ENCODE results near the gene ATOSA. TPM values are rescaled to one million over a fixed set of nuclear protein-coding genes. Genes with fewer than 3 reads are reported as not detected.

Gene ATOSA
- total RNA-seq, 6 experiments from 2014 or later: 17.3 to 28.2 (median 22.0) TPM

- H3K9me3 Mint-ChIP-seq: no peaks in the 10 kb centered on the region
- H3K4me3 Mint-ChIP-seq: no peak overlapping the region
- DNase-seq: no peak
- H3K27me3 Mint-ChIP-seq (ENCODE audit: insufficient read depth): no peaks in the 10 kb centered on the region
- TF ChIP-seq, protein P1, sequence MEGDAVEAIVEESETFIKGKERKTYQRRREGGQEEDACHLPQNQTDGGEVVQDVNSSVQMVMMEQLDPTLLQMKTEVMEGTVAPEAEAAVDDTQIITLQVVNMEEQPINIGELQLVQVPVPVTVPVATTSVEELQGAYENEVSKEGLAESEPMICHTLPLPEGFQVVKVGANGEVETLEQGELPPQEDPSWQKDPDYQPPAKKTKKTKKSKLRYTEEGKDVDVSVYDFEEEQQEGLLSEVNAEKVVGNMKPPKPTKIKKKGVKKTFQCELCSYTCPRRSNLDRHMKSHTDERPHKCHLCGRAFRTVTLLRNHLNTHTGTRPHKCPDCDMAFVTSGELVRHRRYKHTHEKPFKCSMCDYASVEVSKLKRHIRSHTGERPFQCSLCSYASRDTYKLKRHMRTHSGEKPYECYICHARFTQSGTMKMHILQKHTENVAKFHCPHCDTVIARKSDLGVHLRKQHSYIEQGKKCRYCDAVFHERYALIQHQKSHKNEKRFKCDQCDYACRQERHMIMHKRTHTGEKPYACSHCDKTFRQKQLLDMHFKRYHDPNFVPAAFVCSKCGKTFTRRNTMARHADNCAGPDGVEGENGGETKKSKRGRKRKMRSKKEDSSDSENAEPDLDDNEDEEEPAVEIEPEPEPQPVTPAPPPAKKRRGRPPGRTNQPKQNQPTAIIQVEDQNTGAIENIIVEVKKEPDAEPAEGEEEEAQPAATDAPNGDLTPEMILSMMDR (IDR thresholded peaks at IDR 0.05): no peak
- peaks cover 40% of the 10 kb centered on the region for H3K4me1 Mint-ChIP-seq (ENCODE audit: low read depth)
- no peak overlapping the region for H3K27ac Mint-ChIP-seq
- peaks cover 40% of the 10 kb centered on the region for H3K36me3 Mint-ChIP-seq (ENCODE audit: low read depth)
Measured at GRCh38 chr15:52672661-52673060, 6.5 kb downstream of the ATOSA start.

DNA sequence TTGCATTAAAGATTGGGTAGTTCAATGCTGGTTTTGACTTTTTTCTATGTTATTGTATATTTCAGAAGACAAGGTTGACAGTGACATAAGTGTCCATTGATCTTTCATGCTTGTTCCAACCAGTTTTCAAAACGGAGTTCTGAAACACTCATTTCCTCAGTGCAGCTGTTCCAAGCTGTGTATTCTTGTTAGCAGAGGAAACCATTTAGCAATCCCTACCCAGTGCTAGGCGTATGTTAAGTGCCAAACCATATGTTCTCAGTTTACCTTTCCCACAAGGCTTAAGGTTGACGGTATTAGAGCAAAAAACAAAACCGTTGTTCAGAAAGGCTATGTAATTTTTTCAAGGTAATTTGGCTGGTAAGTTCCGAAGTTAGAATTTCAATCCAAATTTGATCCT, 9.1 kb downstream of the ATOSA start:
- Mint-ChIP-seq H3K4me3 (no peak overlapping the region), H3K4me1 (ENCODE audit: low read depth) (peaks cover 24% of the 10 kb centered on the region), H3K9me3 (no peaks in the 10 kb centered on the region), H3K27ac (no peak overlapping the region), H3K27me3 (ENCODE audit: insufficient read depth) (no peaks in the 10 kb centered on the region), H3K36me3 (ENCODE audit: low read depth) (peaks cover 36% of the 10 kb centered on the region)
- TF ChIP-seq, protein P1 (IDR thresholded peaks at IDR 0.05): no peak
- DNase-seq: no peak

DNA sequence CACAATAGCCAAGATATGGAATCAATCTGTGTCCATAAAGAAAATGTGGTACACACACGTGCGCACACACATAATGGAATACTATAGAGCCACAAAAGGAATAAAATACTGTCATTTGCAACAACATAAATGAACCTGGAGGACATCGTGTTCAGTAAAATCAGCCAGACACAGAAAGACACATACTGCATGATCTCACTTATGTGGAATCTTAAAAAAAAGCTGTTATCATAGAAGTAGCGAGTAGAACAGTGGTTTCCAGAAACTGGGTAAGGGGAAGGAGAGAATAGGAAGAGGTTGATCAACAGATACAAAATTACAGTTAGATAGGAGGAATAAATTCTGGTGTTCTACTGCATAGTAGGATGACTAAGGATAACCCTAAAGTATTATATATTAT, 11.1 kb downstream of the ATOSA start:
- H3K4me3 Mint-ChIP-seq: no peak overlapping the region
- no peaks in the 10 kb centered on the region for H3K9me3 Mint-ChIP-seq
- no peak for DNase-seq
- no peak overlapping the region for H3K27ac Mint-ChIP-seq
- TF ChIP-seq, protein P1 (IDR thresholded peaks at IDR 0.05): no peak
- H3K27me3 Mint-ChIP-seq (ENCODE audit: insufficient read depth): no peaks in the 10 kb centered on the region; the same call in 1 of the 2 replicates
- H3K4me1 Mint-ChIP-seq (ENCODE audit: low read depth): peaks cover 19% of the 10 kb centered on the region
- peaks cover 47% of the 10 kb centered on the region for H3K36me3 Mint-ChIP-seq (ENCODE audit: low read depth)

- DNase-seq: no peak
- H3K9me3 Mint-ChIP-seq: no peaks in the 10 kb centered on the region
- TF ChIP-seq, protein P1 (IDR thresholded peaks at IDR 0.05): no peak
- H3K36me3 Mint-ChIP-seq (ENCODE audit: low read depth): peaks cover 52% of the 10 kb centered on the region
- H3K27ac Mint-ChIP-seq: no peak overlapping the region
- H3K4me3 Mint-ChIP-seq: no peak overlapping the region
- peaks cover 16% of the 10 kb centered on the region for H3K4me1 Mint-ChIP-seq (ENCODE audit: low read depth)
- no peaks in the 10 kb centered on the region; the same call in 1 of the 2 replicates for H3K27me3 Mint-ChIP-seq (ENCODE audit: insufficient read depth)
Measured at GRCh38 chr15:52667597-52667996, 11.6 kb downstream of the ATOSA start.

GRCh38 chr15:52663536-52664294, 15.5 kb downstream of the ATOSA start:
- no peak for DNase-seq
- Mint-ChIP-seq H3K9me3 (no peaks in the 10 kb centered on the region), H3K4me1 (ENCODE audit: low read depth) (peaks cover 20% of the 10 kb centered on the region), H3K27me3 (ENCODE audit: insufficient read depth) (no peaks in the 10 kb centered on the region; the same call in 1 of the 2 replicates), H3K36me3 (ENCODE audit: low read depth) (peaks cover 54% of the 10 kb centered on the region), H3K4me3 (no peak overlapping the region), H3K27ac (no peak overlapping the region)
- TF ChIP-seq, protein P1 (IDR thresholded peaks at IDR 0.05): no peak

All from HFFc6 (cell line).